ENCODE results near the gene LENEP. TPM values are rescaled to one million over a fixed set of nuclear protein-coding genes. Genes with fewer than 3 reads are reported as not detected.

LENEP gene
- total RNA-seq, 1 donor from 2014 or later, result not detected

- intact Hi-C loops (cut with DNase I), result no loop called here
- peak; percentile 42 for DNase-seq (ENCODE audit: missing footprints)
- ATAC-seq, result no peak
Observed at GRCh38 chr1:154958681-154959425, 34.5 kb upstream of the LENEP start.

- ATAC-seq (no peak), DNase-seq (ENCODE audit: missing footprints) (peak; percentile 4)
- intact Hi-C loops (cut with DNase I), result no loop called here
Observed at GRCh38 chr1:154959426-154959780, 34.0 kb upstream of the LENEP start.

- intact Hi-C loops (cut with DNase I), result loop anchor here (5.0 kb wide), 2 partner anchors 42 to 102 kb away; partner anchors contain the start of genes EFNA4 and ZBTB7B
- ATAC-seq (no peak), DNase-seq (ENCODE audit: missing footprints) (peak; percentile 2)
Observed at GRCh38 chr1:154960446-154961136, 32.8 kb upstream of the LENEP start.

- peak; percentile 87 for ATAC-seq
- intact Hi-C loops (cut with DNase I), result loop anchor here (5.0 kb wide), 2 partner anchors 41 to 101 kb away; partner anchors contain the start of genes EFNA4 and ZBTB7B
- peak; percentile 93 for DNase-seq (ENCODE audit: missing footprints)
Observed at GRCh38 chr1:154961207-154962155, 31.9 kb upstream of the LENEP start, which contains the start of gene PYGO2. Gene PYGO2, minus strand, starts transcription at chr1:154961782. Its CDS starts 206 bp downstream, at chr1:154961576.

- intact Hi-C loops (cut with DNase I), result loop anchor here (5.0 kb wide), 2 partner anchors 40 to 100 kb away; partner anchors contain the start of genes EFNA4 and ZBTB7B
- ATAC-seq (peak; percentile 15), DNase-seq (ENCODE audit: missing footprints) (peak; percentile 60)
Observed at GRCh38 chr1:154962156-154962749, 31.1 kb upstream of the LENEP start.

GRCh38 chr1:154962795-154963330 is 30.5 kb upstream of the LENEP start:
- intact Hi-C loops (cut with DNase I), result loop anchor here (5.0 kb wide), 2 partner anchors 39 to 99 kb away; partner anchors contain the start of genes EFNA4 and ZBTB7B
- DNase-seq (ENCODE audit: missing footprints) (peak; percentile 64), ATAC-seq (no peak)

GRCh38 chr1:154963643-154964042 is 29.7 kb upstream of the LENEP start:
- ATAC-seq (no peak), DNase-seq (ENCODE audit: missing footprints) (peak; percentile 60)
- intact Hi-C loops (cut with DNase I), result loop anchor here (5.0 kb wide), 2 partner anchors 39 to 99 kb away; partner anchors contain the start of genes EFNA4 and ZBTB7B

GRCh38 chr1:154964359-154964758 is 29.0 kb upstream of the LENEP start:
- intact Hi-C loops (cut with DNase I), result loop anchor here (5.0 kb wide), 2 partner anchors 38 to 98 kb away; partner anchors contain the start of genes EFNA4 and ZBTB7B
- no peak for ATAC-seq

GRCh38 chr1:154966111-154966510 is 27.3 kb upstream of the LENEP start:
- intact Hi-C loops (cut with DNase I), result no loop called here
- no peak for DNase-seq (ENCODE audit: missing footprints)
- ATAC-seq, result no peak

More at GRCh38 chr1:154964359-154964758, 29.0 kb upstream of the LENEP start:
- DNase-seq (ENCODE audit: missing footprints), result peak; percentile 6

- intact Hi-C loops (cut with DNase I), result no loop called here
- no peak for ATAC-seq
- DNase-seq (ENCODE audit: missing footprints), result no peak
Observed at GRCh38 chr1:154967331-154967950, 25.9 kb upstream of the LENEP start.

GRCh38 chr1:154968731-154969130 is 24.7 kb upstream of the LENEP start:
- intact Hi-C loops (cut with DNase I), result no loop called here
- no peak for DNase-seq (ENCODE audit: missing footprints)
- no peak for ATAC-seq

GRCh38 chr1:154969246-154969645 is 24.1 kb upstream of the LENEP start:
- ATAC-seq (no peak), DNase-seq (ENCODE audit: missing footprints) (no peak)
- intact Hi-C loops (cut with DNase I), result no loop called here

GRCh38 chr1:154969860-154970452 is 23.4 kb upstream of the LENEP start:
- ATAC-seq (no peak), DNase-seq (ENCODE audit: missing footprints) (no peak)
- intact Hi-C loops (cut with DNase I), result loop anchor here (2.0 to 5.0 kb wide), 3 partner anchors 33 to 81 kb away; partner anchors contain the start of genes ADAM15 and PMVK

- intact Hi-C loops (cut with DNase I), result loop anchor here (2.0 to 5.0 kb wide), 3 partner anchors 34 to 80 kb away; partner anchors contain the start of genes ADAM15 and PMVK
- peak; percentile 95 for DNase-seq (ENCODE audit: missing footprints)
- peak; percentile 71 for ATAC-seq
Observed at GRCh38 chr1:154970631-154971340, 22.6 kb upstream of the LENEP start, which contains the start of gene SHC1. Gene SHC1, minus strand, starts transcription at chr1:154970747. Its CDS starts 221 bp downstream, at chr1:154970526.

GRCh38 chr1:154971341-154971998 is 21.9 kb upstream of the LENEP start:
- ATAC-seq (no peak), DNase-seq (ENCODE audit: missing footprints) (no peak)
- intact Hi-C loops (cut with DNase I), result loop anchor here (2.0 to 5.0 kb wide), 3 partner anchors 35 to 79 kb away; partner anchors contain the start of genes ADAM15 and PMVK

GRCh38 chr1:154972213-154972516 is 21.2 kb upstream of the LENEP start:
- intact Hi-C loops (cut with DNase I), result loop anchor here (5.0 kb wide), 1 partner anchor 45 kb away; no protein-coding TSS in a partner anchor
- no peak for ATAC-seq
- no peak for DNase-seq (ENCODE audit: missing footprints)
